Suppressor macrophage treated with lipopolysaccharide for 4 hours (primary cell): ENCODE results near the gene ACSS2.
"Not testable (repeated sequence)": the region's sequence is repeated elsewhere in the genome, so short reads cannot be mapped to it uniquely, and the experiment has no call there.

Source experiments
- DNase-seq: peaks from one replicate; pipeline ENCODE4 v3.0.0-alpha.2; 2020

Gene ACSS2

GRCh38 chr20:34874094-34874654, 2.2 kb upstream of the ACSS2 start:
- peak; percentile 90 for DNase-seq

GRCh38 chr20:34875642-34876405, 588 bp upstream of the ACSS2 start:
- DNase-seq, result peak; percentile 100

GRCh38 chr20:34880215-34880850, 3.9 kb downstream of the ACSS2 start:
- DNase-seq, result no peak

- not testable (repeated sequence) for DNase-seq
Measured at GRCh38 chr20:34880971-34881370, 4.6 kb downstream of the ACSS2 start.

GRCh38 chr20:34881689-34882088, 5.3 kb downstream of the ACSS2 start:
- no peak for DNase-seq

GRCh38 chr20:34883087-34883688, 6.8 kb downstream of the ACSS2 start:
- no peak for DNase-seq

- DNase-seq, result no peak
Measured at GRCh38 chr20:34883809-34884208, 7.4 kb downstream of the ACSS2 start.

GRCh38 chr20:34884260-34884659, 7.8 kb downstream of the ACSS2 start:
- DNase-seq, result no peak

GRCh38 chr20:34886122-34886521, 9.7 kb downstream of the ACSS2 start:
- DNase-seq, result no peak

GRCh38 chr20:34887023-34887422, 10.6 kb downstream of the ACSS2 start:
- no peak for DNase-seq

- no peak for DNase-seq
Measured at GRCh38 chr20:34888468-34888867, 12.1 kb downstream of the ACSS2 start.

GRCh38 chr20:34891166-34892062, 15.0 kb downstream of the ACSS2 start:
- peak; percentile 90 for DNase-seq

GRCh38 chr20:34892671-34893070, 16.3 kb downstream of the ACSS2 start:
- peak; percentile 15 for DNase-seq

- no peak for DNase-seq
Measured at GRCh38 chr20:34894723-34895122, 18.3 kb downstream of the ACSS2 start.

GRCh38 chr20:34895465-34895864, 19.1 kb downstream of the ACSS2 start:
- no peak for DNase-seq

GRCh38 chr20:34896086-34896621, 19.7 kb downstream of the ACSS2 start:
- no peak for DNase-seq

GRCh38 chr20:34898129-34898528, 21.7 kb downstream of the ACSS2 start:
- not testable (repeated sequence) for DNase-seq

- not testable (repeated sequence) for DNase-seq
Measured at GRCh38 chr20:34898731-34899130, 22.3 kb downstream of the ACSS2 start.

GRCh38 chr20:34904202-34904621, 27.8 kb downstream of the ACSS2 start:
- DNase-seq, result peak; percentile 78

- DNase-seq, result peak; percentile 45
Measured at GRCh38 chr20:34907616-34908469, 31.4 kb downstream of the ACSS2 start.

GRCh38 chr20:34915131-34915530, 38.7 kb downstream of the ACSS2 start:
- DNase-seq, result no peak
